Fibroblast of lung (primary cell): ENCODE measurements around the gene EPC2. TPM values are rescaled to one million over a fixed set of nuclear protein-coding genes. Genes with fewer than 3 reads are reported as not detected.
A peak's percentile ranks its signal among the peaks of the same experiment; 100 is the strongest.

Experiments used
- DNase-seq, 2 donors: peaks; one replicate each; pipeline versions ENCODE4 v3.0.0 to v3.0.0-alpha.2; 2010; ENCODE audit warnings: low read depth in 2 of 2
- H2AFZ ChIP-seq: 2 replicates; pipeline ENCODE4 v1.5.1; 2012; ENCODE audit warnings: low read length, control low read depth, inconsistent platforms
- H3K27ac ChIP-seq: 2 replicates; pipeline ENCODE4 v1.5.1; 2011; ENCODE audit warnings: low read length, control low read depth; ENCODE audit not compliant: insufficient read depth
- H3K27me3 ChIP-seq: 2 replicates; pipeline ENCODE4 v1.5.1; 2011; ENCODE audit warnings: mild to moderate bottlenecking, low read length; ENCODE audit not compliant: control insufficient read depth, insufficient read depth
- H3K36me3 ChIP-seq: 2 replicates; pipeline ENCODE4 v1.5.1; 2011; ENCODE audit warnings: low read length; ENCODE audit not compliant: control insufficient read depth, insufficient read depth
- H3K4me1 ChIP-seq: 2 replicates; pipeline ENCODE4 v1.5.1; 2011; ENCODE audit warnings: low read length; ENCODE audit not compliant: control insufficient read depth, insufficient read depth; ENCODE audit errors: extremely low read depth
- H3K4me2 ChIP-seq: 2 replicates; pipeline ENCODE4 v1.5.1; 2011; ENCODE audit warnings: low read length, control low read depth; ENCODE audit not compliant: insufficient read depth; ENCODE audit errors: extremely low read depth
- H3K4me3 ChIP-seq, 4 experiments: fragments of 200-600 bp in 1 of 4; sonication (generic) in 1 of 4; replicated peaks in 1 of 4; 2 replicates each; pipeline ENCODE4 v1.5.1; 2011 to 2016; ENCODE audit warnings: low read length in 4 of 4, low read depth in 3 of 4, mild to moderate bottlenecking in 3 of 4, control low read depth in 2 of 4, inconsistent platforms in 1 of 4, mixed read lengths in 1 of 4; ENCODE audit not compliant: insufficient read depth in 1 of 4; ENCODE audit errors: control extremely low read depth in 1 of 4
- H3K79me2 ChIP-seq: 2 replicates; pipeline ENCODE4 v1.5.1; 2012; ENCODE audit warnings: mild to moderate bottlenecking, low read length, inconsistent platforms; ENCODE audit not compliant: control insufficient read depth, insufficient read depth
- H3K9ac ChIP-seq: 2 replicates; pipeline ENCODE4 v1.5.1; 2011; ENCODE audit warnings: mild to moderate bottlenecking, low read length, control low read depth; ENCODE audit not compliant: insufficient read depth
- H3K9me3 ChIP-seq: 2 replicates; pipeline ENCODE4 v1.5.1; 2012; ENCODE audit warnings: low read depth, low read length; ENCODE audit not compliant: control insufficient read depth, insufficient read depth
- H4K20me1 ChIP-seq: 2 replicates; pipeline ENCODE4 v1.5.1; 2011; ENCODE audit warnings: low read length; ENCODE audit not compliant: control insufficient read depth, insufficient read depth; ENCODE audit errors: extremely low read depth
- CTCF ChIP-seq, 2 donors: IDR thresholded peaks in 1 of 2; conservative IDR thresholded peaks in 1 of 2; 1 replicate in 1 of 2; 2 replicates in 1 of 2; pipeline ENCODE4 v1.5.1; 2011 to 2012; ENCODE audit warnings: low read length in 2 of 2, control low read depth in 1 of 2, inconsistent platforms in 1 of 2, low read depth in 1 of 2, mild to moderate bottlenecking in 1 of 2
- EZH2 ChIP-seq: IDR thresholded peaks from 2 replicates; pipeline ENCODE4 v1.5.1; 2012; ENCODE audit warnings: low read length, control low read depth, mild to moderate bottlenecking; ENCODE audit errors: missing control alignments
- polyA plus RNA-seq, 2 donors: library from polyadenylated mRNA; depleted of rRNA in 1 of 2; stranded (reverse) in 1 of 2; unstranded in 1 of 2; fragments of >200 nt; gene quantifications; 2 replicates each; pipeline ENCODE4 v1.2.1, GENCODE V29; 2011 to 2012; ENCODE audit warnings: missing spikeins in 1 of 2
- total RNA-seq: library from RNA; depleted of rRNA; stranded (reverse); fragments of >200 nt; gene quantifications from 2 replicates; pipeline ENCODE4 v1.2.1, GENCODE V29; 2014

EPC2 gene
- total and polyA plus RNA-seq, 2 donors (not counting 1 experiment from before 2014, with no cell fraction given), result 19.6 to 22.8 TPM

- no peaks in the 10 kb centered on the region for H3K27me3 ChIP-seq
- no peaks in the 10 kb centered on the region for H3K9me3 ChIP-seq
- H4K20me1 ChIP-seq, result no peaks in the 10 kb centered on the region
- DNase-seq, result no peak
- no peak overlapping the region for H3K27ac ChIP-seq
- H3K4me3 ChIP-seq, result no peak overlapping the region
- peaks cover 32% of the 10 kb centered on the region for H3K79me2 ChIP-seq
- H3K9ac ChIP-seq, result no peak overlapping the region
- H3K4me2 ChIP-seq, result no peak overlapping the region
- no peak overlapping the region for H2AFZ ChIP-seq
- no peaks in the 10 kb centered on the region for H3K36me3 ChIP-seq
- peaks cover 5% of the 10 kb centered on the region for H3K4me1 ChIP-seq
- TF ChIP-seq EZH2, result no peak
- TF ChIP-seq CTCF (conservative IDR thresholded peaks at IDR 0.05 in 1 of 2, IDR thresholded peaks at IDR 0.05 in 1 of 2; ENCODE audit: low read depth in 1 of 2, low read length in 2 of 2), result no peak
Measured at GRCh38 chr2:148719941-148720436, 75.4 kb downstream of the EPC2 start.

- peak overlapping the region; percentile 6 for H3K27ac ChIP-seq
- no peak for TF ChIP-seq CTCF (conservative IDR thresholded peaks at IDR 0.05 in 1 of 2, IDR thresholded peaks at IDR 0.05 in 1 of 2; ENCODE audit: low read depth in 1 of 2, low read length in 2 of 2)
- no peak for TF ChIP-seq EZH2
- H4K20me1 ChIP-seq, result no peaks in the 10 kb centered on the region
- peaks cover 5% of the 10 kb centered on the region for H3K4me1 ChIP-seq
- H2AFZ ChIP-seq, result no peak overlapping the region
- no peaks in the 10 kb centered on the region for H3K36me3 ChIP-seq
- no peaks in the 10 kb centered on the region for H3K9me3 ChIP-seq
- H3K4me2 ChIP-seq, result peak overlapping the region; percentile 44
- peak in 1 of 2 donors; percentile 76 for DNase-seq
- H3K9ac ChIP-seq, result no peak overlapping the region
- H3K27me3 ChIP-seq, result no peaks in the 10 kb centered on the region
- peak overlapping the region in 1 of 4 experiments; percentile 34 for H3K4me3 ChIP-seq
- peaks cover 34% of the 10 kb centered on the region for H3K79me2 ChIP-seq
Measured at GRCh38 chr2:148720501-148721001, 76.0 kb downstream of the EPC2 start.

- no peaks in the 10 kb centered on the region for H4K20me1 ChIP-seq
Measured at GRCh38 chr2:148721520-148721931, 77.0 kb downstream of the EPC2 start.

More at GRCh38 chr2:148721520-148721931, 77.0 kb downstream of the EPC2 start:
- Histone ChIP-seq H3K27ac (no peak overlapping the region), H3K9me3 (no peaks in the 10 kb centered on the region), H3K4me1 (peaks cover 5% of the 10 kb centered on the region), H3K27me3 (no peaks in the 10 kb centered on the region), H2AFZ (no peak overlapping the region), H3K4me3 (no peak overlapping the region), H3K79me2 (peaks cover 37% of the 10 kb centered on the region), H3K4me2 (no peak overlapping the region), H3K9ac (no peak overlapping the region), H3K36me3 (no peaks in the 10 kb centered on the region)
- DNase-seq, result peak in 1 of 2 donors; percentile 14
- TF ChIP-seq EZH2 (no peak), CTCF (conservative IDR thresholded peaks at IDR 0.05 in 1 of 2, IDR thresholded peaks at IDR 0.05 in 1 of 2; ENCODE audit: low read depth in 1 of 2, low read length in 2 of 2) (no peak)
